Uterus (tissue), 4 donors: ENCODE results near the gene DNAI1. TPM values are rescaled to one million over a fixed set of nuclear protein-coding genes. Genes with fewer than 3 reads are reported as not detected.

Source experiments
- DNase-seq, 2 donors: peaks; one replicate each; pipeline ENCODE4 v3.0.0-alpha.2; 2019 to 2020
- H3K27ac ChIP-seq, 2 donors: fragments of 200-600 bp; sonication (generic); 1 replicate in 1 of 2; 2 replicates in 1 of 2; pipeline ENCODE4 v1.5.1; 2016 to 2018
- H3K27me3 ChIP-seq, 2 donors: fragments of 200-600 bp; sonication (generic); one replicate each; pipeline ENCODE4 v1.5.1; 2018 to 2019; ENCODE audit warnings: control low read depth in 1 of 2
- H3K36me3 ChIP-seq, 2 donors: fragments of 200-600 bp; sonication (generic); one replicate each; pipeline ENCODE4 v1.5.1; 2019; ENCODE audit warnings: control low read depth in 1 of 2
- H3K4me1 ChIP-seq, 2 donors: fragments of 200-600 bp; sonication (generic); one replicate each; pipeline ENCODE4 v1.5.1; 2018 to 2019; ENCODE audit warnings: control low read depth in 1 of 2
- H3K4me3 ChIP-seq, 2 donors: fragments of 200-600 bp; sonication (generic); 1 replicate in 1 of 2; 2 replicates in 1 of 2; pipeline ENCODE4 v1.5.1; 2018 to 2019; ENCODE audit warnings: mild to moderate bottlenecking in 1 of 2
- H3K9me3 ChIP-seq, 2 donors: fragments of 200-600 bp; sonication (generic); one replicate each; pipeline ENCODE4 v1.5.1; 2019; ENCODE audit warnings: control low read depth in 1 of 2
- POLR2A ChIP-seq, 2 donors: fragments of 450-650 bp; IDR thresholded peaks; one replicate each; pipeline ENCODE4 v1.6.1; 2016; ENCODE audit warnings: antibody characterized with exemption in 2 of 2, mild to moderate bottlenecking in 1 of 2, moderate library complexity in 1 of 2
- intact Hi-C: fragments of 100-400 bp; cut with DNase I; formaldehyde crosslinking; loops from one replicate; pipeline ENCODE4 v1.15.1; 2023; ENCODE audit warnings: low total_unique reads
- total RNA-seq, 4 donors: library from RNA; depleted of rRNA in 3 of 4; stranded (reverse); fragments of >200 nt in 3 of 4; gene quantifications; one replicate each; pipeline versions ENCODE4 v1.1.0 to v1.2.4, GENCODE V29; 2014 to 2023
- TF ChIP-seq, protein P1 (sequence below), 4 experiments: fragments of 200-600 bp in 2 of 4; fragments of 450-650 bp in 2 of 4; sonication (generic) in 2 of 4; IDR thresholded peaks; one replicate each; pipeline ENCODE4 v1.5.1; 2016 to 2019; ENCODE audit warnings: antibody characterized with exemption in 4 of 4, mild to moderate bottlenecking in 2 of 4, moderate library complexity in 1 of 4
- donor health status: DM: yes; HTN: yes; CAD: no.

Gene DNAI1
- total RNA-seq, 4 donors from 2014 or later: 0.95 to 3.8 TPM; not detected in 2

DNA sequence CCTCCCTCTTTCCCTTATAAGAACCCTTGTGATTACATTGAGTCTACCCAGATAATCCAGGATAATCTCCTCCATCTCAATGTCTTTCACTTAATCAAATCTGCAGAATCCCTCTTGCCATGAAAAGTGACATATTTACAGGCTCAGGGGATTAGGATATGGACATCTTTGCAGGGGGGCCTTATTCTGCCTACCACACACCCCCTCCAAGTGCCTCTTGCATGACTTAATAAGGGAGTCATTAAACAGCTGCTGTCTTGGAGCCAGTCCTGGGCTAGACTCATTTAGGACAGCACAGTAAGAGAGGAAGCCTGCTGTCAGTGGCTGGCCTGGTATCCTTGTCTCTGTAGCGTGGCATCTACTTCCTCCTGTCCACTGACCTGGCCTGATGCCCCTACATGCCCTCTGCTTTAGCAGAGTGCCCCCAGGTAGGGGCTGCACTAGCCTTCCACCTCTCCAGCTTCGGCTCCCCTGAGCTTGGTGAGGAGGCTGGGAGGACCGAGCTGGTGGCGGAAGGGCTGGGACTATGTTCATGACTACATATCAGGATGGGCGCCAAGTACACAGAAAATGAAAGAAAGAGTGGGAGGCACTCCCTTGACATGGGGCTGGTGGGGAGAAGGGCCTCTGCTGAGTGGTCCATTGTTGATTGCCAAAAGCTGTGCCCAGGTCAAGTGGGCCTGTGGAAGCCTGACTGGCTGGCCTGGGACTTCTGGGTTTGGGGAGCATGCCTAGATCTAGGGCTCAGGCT, 46.9 kb downstream of the DNAI1 start:
- H3K4me3 ChIP-seq: no peak overlapping the region
- no peaks in the 10 kb centered on the region for H3K4me1 ChIP-seq
- intact Hi-C loops: no loop called here
- no peaks in the 10 kb centered on the region for H3K27me3 ChIP-seq
- TF ChIP-seq POLR2A (IDR thresholded peaks at IDR 0.05): no peak
- TF ChIP-seq, protein P1, sequence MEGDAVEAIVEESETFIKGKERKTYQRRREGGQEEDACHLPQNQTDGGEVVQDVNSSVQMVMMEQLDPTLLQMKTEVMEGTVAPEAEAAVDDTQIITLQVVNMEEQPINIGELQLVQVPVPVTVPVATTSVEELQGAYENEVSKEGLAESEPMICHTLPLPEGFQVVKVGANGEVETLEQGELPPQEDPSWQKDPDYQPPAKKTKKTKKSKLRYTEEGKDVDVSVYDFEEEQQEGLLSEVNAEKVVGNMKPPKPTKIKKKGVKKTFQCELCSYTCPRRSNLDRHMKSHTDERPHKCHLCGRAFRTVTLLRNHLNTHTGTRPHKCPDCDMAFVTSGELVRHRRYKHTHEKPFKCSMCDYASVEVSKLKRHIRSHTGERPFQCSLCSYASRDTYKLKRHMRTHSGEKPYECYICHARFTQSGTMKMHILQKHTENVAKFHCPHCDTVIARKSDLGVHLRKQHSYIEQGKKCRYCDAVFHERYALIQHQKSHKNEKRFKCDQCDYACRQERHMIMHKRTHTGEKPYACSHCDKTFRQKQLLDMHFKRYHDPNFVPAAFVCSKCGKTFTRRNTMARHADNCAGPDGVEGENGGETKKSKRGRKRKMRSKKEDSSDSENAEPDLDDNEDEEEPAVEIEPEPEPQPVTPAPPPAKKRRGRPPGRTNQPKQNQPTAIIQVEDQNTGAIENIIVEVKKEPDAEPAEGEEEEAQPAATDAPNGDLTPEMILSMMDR (IDR thresholded peaks at IDR 0.05): no peak
- no peaks in the 10 kb centered on the region for H3K36me3 ChIP-seq
- DNase-seq: no peak
- no peaks in the 10 kb centered on the region for H3K9me3 ChIP-seq
- H3K27ac ChIP-seq: no peak overlapping the region

DNA sequence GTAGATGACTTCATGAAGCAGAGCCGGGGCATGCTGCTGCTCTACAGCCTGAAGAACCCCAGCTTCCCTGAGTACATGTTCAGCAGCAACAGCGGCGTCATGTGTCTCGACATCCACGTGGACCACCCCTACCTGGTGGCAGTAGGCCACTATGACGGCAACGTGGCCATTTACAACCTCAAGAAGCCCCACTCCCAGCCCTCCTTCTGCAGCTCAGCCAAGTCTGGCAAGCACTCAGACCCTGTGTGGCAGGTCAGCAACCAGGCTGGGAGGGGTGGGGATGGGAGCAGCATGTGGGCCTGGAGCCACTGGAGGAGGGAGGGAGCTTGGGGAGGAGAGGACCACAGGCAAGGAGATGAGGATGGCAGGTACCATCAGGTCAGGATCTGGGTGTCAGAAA, 48.0 kb downstream of the DNAI1 start:
- no peaks in the 10 kb centered on the region for H3K36me3 ChIP-seq
- no peak for DNase-seq
- intact Hi-C loops: no loop called here
- no peaks in the 10 kb centered on the region for H3K27me3 ChIP-seq
- no peak for TF ChIP-seq POLR2A (IDR thresholded peaks at IDR 0.05)
- TF ChIP-seq, protein P1 (IDR thresholded peaks at IDR 0.05): no peak
- H3K27ac ChIP-seq: no peak overlapping the region
- no peaks in the 10 kb centered on the region for H3K4me1 ChIP-seq
- H3K9me3 ChIP-seq: no peaks in the 10 kb centered on the region
- H3K4me3 ChIP-seq: no peak overlapping the region

DNA sequence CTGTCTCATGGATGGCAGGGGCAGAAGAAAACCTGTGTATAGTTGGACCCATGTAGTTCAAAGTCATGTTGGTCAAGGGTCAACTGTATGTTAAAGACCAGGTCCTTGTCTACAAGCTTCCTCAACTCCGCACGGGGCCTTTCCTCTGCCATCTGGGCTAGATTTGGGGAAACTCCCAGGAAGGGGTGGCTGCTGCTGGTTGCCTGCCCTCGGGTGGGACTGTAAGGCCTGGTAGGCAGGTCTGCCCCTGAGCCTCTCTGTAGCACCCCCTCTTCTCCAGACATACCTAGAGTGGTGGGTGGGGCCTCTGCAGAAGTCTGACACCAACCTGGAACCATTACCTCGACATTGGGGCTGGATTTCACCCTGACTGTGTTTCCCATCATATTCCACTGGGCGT, 49.0 kb downstream of the DNAI1 start:
- Histone ChIP-seq H3K4me1 (no peaks in the 10 kb centered on the region), H3K27ac (no peak overlapping the region), H3K27me3 (no peaks in the 10 kb centered on the region), H3K4me3 (no peak overlapping the region), H3K36me3 (no peaks in the 10 kb centered on the region), H3K9me3 (no peaks in the 10 kb centered on the region)
- DNase-seq: peak in 1 of 2 donors; percentile 8
- intact Hi-C loops: no loop called here
- TF ChIP-seq, protein P1 (IDR thresholded peaks at IDR 0.05): no peak
- no peak for TF ChIP-seq POLR2A (IDR thresholded peaks at IDR 0.05)

DNA sequence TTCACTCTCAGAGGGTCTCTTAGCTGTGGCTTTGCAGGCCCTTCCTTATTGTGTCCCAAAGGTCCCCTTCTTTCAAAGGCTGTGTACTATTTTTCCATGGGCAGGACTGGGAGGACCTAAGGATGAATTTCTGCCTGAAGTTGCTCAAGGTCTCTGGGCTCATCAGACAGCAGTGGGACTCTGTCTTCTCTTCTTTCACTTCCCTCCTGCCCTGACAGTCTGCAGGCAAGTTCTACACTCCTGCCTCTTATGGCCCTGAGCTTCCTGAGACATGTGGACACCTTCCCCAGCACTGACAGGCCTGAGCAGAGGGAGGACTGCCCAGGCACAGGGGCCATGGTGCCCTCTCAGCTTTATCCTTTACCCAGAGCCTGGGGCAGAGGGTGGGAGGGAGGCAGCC, 49.4 kb downstream of the DNAI1 start:
- intact Hi-C loops: no loop called here
- no peaks in the 10 kb centered on the region for H3K4me1 ChIP-seq
- no peak for TF ChIP-seq POLR2A (IDR thresholded peaks at IDR 0.05)
- TF ChIP-seq, protein P1 (IDR thresholded peaks at IDR 0.05): no peak
- H3K27ac ChIP-seq: no peak overlapping the region
- no peaks in the 10 kb centered on the region for H3K36me3 ChIP-seq
- H3K9me3 ChIP-seq: no peaks in the 10 kb centered on the region
- H3K4me3 ChIP-seq: no peak overlapping the region
- H3K27me3 ChIP-seq: no peaks in the 10 kb centered on the region
- DNase-seq: peak in 1 of 2 donors; percentile 3

DNA sequence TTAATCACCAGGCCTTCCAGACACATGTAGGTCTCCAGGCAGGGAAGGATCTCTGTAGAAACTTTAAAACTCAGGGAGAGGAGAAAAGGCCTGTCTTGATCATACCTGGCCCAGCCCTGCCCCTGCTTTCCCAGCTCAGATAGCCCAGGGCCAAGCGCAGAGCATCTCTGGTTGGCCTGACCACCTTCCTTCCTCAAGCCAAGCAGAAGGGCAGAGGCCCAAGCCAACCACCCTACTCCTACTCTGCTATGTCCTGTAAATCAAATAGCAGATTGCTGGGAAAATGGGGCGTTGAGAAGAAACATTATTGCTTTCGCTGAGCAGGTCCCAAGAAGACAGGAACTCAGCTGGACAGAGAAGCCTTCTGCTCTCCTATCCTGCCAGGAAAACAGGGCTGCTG, 49.9 kb downstream of the DNAI1 start:
- intact Hi-C loops: no loop called here
- peak in 1 of 2 donors; percentile 2 for DNase-seq

More for the DNA sequence above, 49.9 kb downstream of the DNAI1 start:
- H3K27me3 ChIP-seq: no peaks in the 10 kb centered on the region
- H3K4me1 ChIP-seq: no peaks in the 10 kb centered on the region
- H3K9me3 ChIP-seq: no peaks in the 10 kb centered on the region
- no peaks in the 10 kb centered on the region for H3K36me3 ChIP-seq
- no peak for TF ChIP-seq POLR2A (IDR thresholded peaks at IDR 0.05)
- TF ChIP-seq, protein P1 (IDR thresholded peaks at IDR 0.05): no peak
- H3K27ac ChIP-seq: no peak overlapping the region
- no peak overlapping the region for H3K4me3 ChIP-seq
